ENCODE results near the gene METTL14. TPM values are rescaled to one million over a fixed set of nuclear protein-coding genes. Genes with fewer than 3 reads are reported as not detected.
A peak's percentile ranks its signal among the peaks of the same experiment; 100 is the strongest.
"Not testable (repeated sequence)": the region's sequence is repeated elsewhere in the genome, so short reads cannot be mapped to it uniquely, and the experiment has no call there.

METTL14 gene
- 28.0 TPM for polyA plus RNA-seq (2013, experiment 1 of 2; ENCODE audit: insufficient read length)
- 33.1 TPM for polyA plus RNA-seq (2013, experiment 2 of 2; ENCODE audit: insufficient read length)

- DNase-seq, result peak; percentile 92
Observed at GRCh38 chr4:118684873-118685811, at the start of gene METTL14. TSS of gene METTL14 (plus strand) at chr4:118685392. CDS start at chr4:118685535, 143 bp downstream.

- not testable (repeated sequence) for DNase-seq
Observed at GRCh38 chr4:118636126-118636525, 49.1 kb upstream of the METTL14 start.

GRCh38 chr4:118664665-118665064, 20.5 kb upstream of the METTL14 start:
- DNase-seq, result peak; percentile 8

GRCh38 chr4:118669220-118669619, 16.0 kb upstream of the METTL14 start:
- DNase-seq, result peak; percentile 72

- DNase-seq, result not testable (repeated sequence)
Observed at GRCh38 chr4:118670968-118671367, 14.2 kb upstream of the METTL14 start.

- no peak for DNase-seq
Observed at GRCh38 chr4:118676128-118676527, 9.1 kb upstream of the METTL14 start.

- peak; percentile 2 for DNase-seq
Observed at GRCh38 chr4:118680808-118681207, 4.4 kb upstream of the METTL14 start.

GRCh38 chr4:118682928-118683327, 2.3 kb upstream of the METTL14 start:
- DNase-seq, result peak; percentile 52

GRCh38 chr4:118683513-118683912, 1.7 kb upstream of the METTL14 start:
- DNase-seq, result peak; percentile 8

- DNase-seq, result no peak
Observed at GRCh38 chr4:118703118-118703517, 17.9 kb downstream of the METTL14 start.

GRCh38 chr4:118711052-118711451, 25.9 kb downstream of the METTL14 start:
- no peak for DNase-seq

- no peak for DNase-seq
Observed at GRCh38 chr4:118712872-118713271, 27.7 kb downstream of the METTL14 start.

GRCh38 chr4:118714682-118715081, 29.5 kb downstream of the METTL14 start:
- DNase-seq, result no peak

GRCh38 chr4:118716304-118716703, 31.1 kb downstream of the METTL14 start:
- no peak for DNase-seq

GRCh38 chr4:118718511-118719170, 33.4 kb downstream of the METTL14 start:
- DNase-seq, result no peak

- DNase-seq, result no peak
Observed at GRCh38 chr4:118721752-118722151, 36.6 kb downstream of the METTL14 start.

- DNase-seq, result no peak
Observed at GRCh38 chr4:118723369-118723768, 38.2 kb downstream of the METTL14 start.

GRCh38 chr4:118727360-118727759, 42.2 kb downstream of the METTL14 start:
- DNase-seq, result no peak

GRCh38 chr4:118729287-118730286, 44.4 kb downstream of the METTL14 start:
- peak; percentile 92 for DNase-seq

GRCh38 chr4:118730683-118731082, 45.5 kb downstream of the METTL14 start:
- DNase-seq, result no peak

GRCh38 chr4:118732591-118733330, 47.6 kb downstream of the METTL14 start:
- peak; percentile 90 for DNase-seq

Data from fibroblast of skin of back (primary cell).